Lung (tissue), 12 donors: Measurements from ENCODE around the gene GLYATL3. TPM values are rescaled to one million over a fixed set of nuclear protein-coding genes. Genes with fewer than 3 reads are reported as not detected.
"Not testable (repeated sequence)": the region's sequence is repeated elsewhere in the genome, so short reads cannot be mapped to it uniquely, and the experiment has no call there.

Source experiments
- ATAC-seq: fragments of 200-7000 bp; cut with Tn5 transposase; one replicate; pipeline ENCODE4 v1.9.1; 2020; ENCODE audit warnings: moderate number of reproducible peaks; ENCODE audit not compliant: insufficient read depth, low FRiP score
- DNase-seq, 3 donors: peaks; one replicate each; pipeline ENCODE4 v3.0.0-alpha.2; 2013 to 2017
- H3K27ac ChIP-seq, 2 donors: one replicate each; pipeline ENCODE4 v1.5.1; 2013; ENCODE audit warnings: mild to moderate bottlenecking in 2 of 2, moderate library complexity in 2 of 2, control low read depth in 1 of 2, inconsistent platforms in 1 of 2, low read depth in 1 of 2, low read length in 1 of 2
- H3K27me3 ChIP-seq, 3 donors: one replicate each; pipeline ENCODE4 v1.5.1; 2013; ENCODE audit warnings: low read length in 2 of 3; ENCODE audit not compliant: control insufficient read depth in 3 of 3, insufficient read depth in 3 of 3
- H3K36me3 ChIP-seq, 4 donors: one replicate each; pipeline ENCODE4 v1.5.1; 2013; ENCODE audit warnings: low read length in 4 of 4, mild to moderate bottlenecking in 1 of 4, moderate library complexity in 1 of 4; ENCODE audit not compliant: control insufficient read depth in 4 of 4, insufficient read depth in 4 of 4
- H3K4me1 ChIP-seq, 5 donors: one replicate each; pipeline ENCODE4 v1.5.1; 2013; ENCODE audit warnings: low read length in 5 of 5, mild to moderate bottlenecking in 2 of 5, moderate library complexity in 1 of 5; ENCODE audit not compliant: control insufficient read depth in 5 of 5, insufficient read depth in 5 of 5
- H3K4me3 ChIP-seq: one replicate; pipeline ENCODE4 v1.5.1; 2013; ENCODE audit warnings: mild to moderate bottlenecking, control low read depth, moderate library complexity
- H3K9ac ChIP-seq, 2 donors: one replicate each; pipeline ENCODE4 v1.5.1; 2013; ENCODE audit warnings: low read length in 2 of 2, control low read depth in 1 of 2; ENCODE audit not compliant: insufficient read depth in 1 of 2
- H3K9me3 ChIP-seq, 4 donors: one replicate each; pipeline ENCODE4 v1.5.1; 2013; ENCODE audit warnings: low read length in 3 of 4, mild to moderate bottlenecking in 1 of 4, moderate library complexity in 1 of 4; ENCODE audit not compliant: control insufficient read depth in 4 of 4, insufficient read depth in 3 of 4
- WGBS, 2 donors: extraction: QIAGEN DNeasy Blood & Tissue Kit; methylation state at CpG; one replicate each; pipeline ENCODE4 v1.1.7; 2013; 5-methylcytosine and 5-hydroxymethylcytosine counted together
- polyA plus RNA-seq, 2 donors: library from polyadenylated mRNA; stranded (reverse); fragments of 200-250 nt; gene quantifications; one replicate each; pipeline ENCODE4 v1.2.1, GENCODE V29; 2013
- total RNA-seq, 2 donors: library from RNA; depleted of rRNA in 1 of 2; stranded (reverse); fragments of >200 nt in 1 of 2; gene quantifications; one replicate each; pipeline ENCODE4 v1.2.1, GENCODE V29; 2014 to 2021
- TF ChIP-seq, protein P1 (sequence below): IDR thresholded peaks from 2 replicates; pipeline ENCODE4 v1.5.1; 2012; ENCODE audit warnings: mild to moderate bottlenecking; ENCODE audit errors: control extremely low read depth, extremely low read depth
- donor health status: control.
- donor health status: control.
- donor health status: Bipolar disorder and iron deficiency.
- donor health status: healthy.
- donor health status: DM: yes; HTN: yes; CAD: no.

Gene GLYATL3
- total and polyA plus RNA-seq, 4 donors: not detected

GRCh38 chr6:49468042-49468441, 31.7 kb upstream of the GLYATL3 start:
- TF ChIP-seq, protein P1, sequence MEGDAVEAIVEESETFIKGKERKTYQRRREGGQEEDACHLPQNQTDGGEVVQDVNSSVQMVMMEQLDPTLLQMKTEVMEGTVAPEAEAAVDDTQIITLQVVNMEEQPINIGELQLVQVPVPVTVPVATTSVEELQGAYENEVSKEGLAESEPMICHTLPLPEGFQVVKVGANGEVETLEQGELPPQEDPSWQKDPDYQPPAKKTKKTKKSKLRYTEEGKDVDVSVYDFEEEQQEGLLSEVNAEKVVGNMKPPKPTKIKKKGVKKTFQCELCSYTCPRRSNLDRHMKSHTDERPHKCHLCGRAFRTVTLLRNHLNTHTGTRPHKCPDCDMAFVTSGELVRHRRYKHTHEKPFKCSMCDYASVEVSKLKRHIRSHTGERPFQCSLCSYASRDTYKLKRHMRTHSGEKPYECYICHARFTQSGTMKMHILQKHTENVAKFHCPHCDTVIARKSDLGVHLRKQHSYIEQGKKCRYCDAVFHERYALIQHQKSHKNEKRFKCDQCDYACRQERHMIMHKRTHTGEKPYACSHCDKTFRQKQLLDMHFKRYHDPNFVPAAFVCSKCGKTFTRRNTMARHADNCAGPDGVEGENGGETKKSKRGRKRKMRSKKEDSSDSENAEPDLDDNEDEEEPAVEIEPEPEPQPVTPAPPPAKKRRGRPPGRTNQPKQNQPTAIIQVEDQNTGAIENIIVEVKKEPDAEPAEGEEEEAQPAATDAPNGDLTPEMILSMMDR: no peak
- WGBS, 2 donors: 95 to 96% methylated on average over 9 of the region's 9 CpGs
- Histone ChIP-seq H3K4me1 (peaks cover 0 to 5% (median 1%) of the 10 kb centered on the region in 5 donors), H3K9ac (no peak overlapping the region), H3K27ac (no peak overlapping the region), H3K36me3 (peaks cover 0 to 8% (median 3%) of the 10 kb centered on the region in 4 donors), H3K9me3 (no peaks in the 10 kb centered on the region), H3K27me3 (no peaks in the 10 kb centered on the region), H3K4me3 (no peak overlapping the region)
- no peak for DNase-seq
- ATAC-seq: no peak

- WGBS, 2 donors: 88 to 100% methylated on average over 2 of the region's 2 CpGs
- not testable (repeated sequence) for H3K9me3 ChIP-seq, H3K36me3 ChIP-seq, ATAC-seq, H3K4me1 ChIP-seq, H3K9ac ChIP-seq, H3K27me3 ChIP-seq, DNase-seq, H3K4me3 ChIP-seq, H3K27ac ChIP-seq
Observed at GRCh38 chr6:49476564-49476963, 23.2 kb upstream of the GLYATL3 start.

GRCh38 chr6:49479308-49479970, 20.3 kb upstream of the GLYATL3 start:
- TF ChIP-seq, protein P1: no peak
- H3K4me3 ChIP-seq: no peak overlapping the region
- peaks cover 0 to 3% (median 0%) of the 10 kb centered on the region in 4 donors for H3K36me3 ChIP-seq
- no peak overlapping the region for H3K27ac ChIP-seq
- H3K27me3 ChIP-seq: no peaks in the 10 kb centered on the region
- WGBS, 2 donors: 91 to 98% methylated on average over 3 of the region's 3 CpGs
- H3K9ac ChIP-seq: no peak overlapping the region
- no peaks in the 10 kb centered on the region for H3K4me1 ChIP-seq
- H3K9me3 ChIP-seq: no peaks in the 10 kb centered on the region
- DNase-seq (no peak), ATAC-seq (no peak)

GRCh38 chr6:49481846-49482245, 17.9 kb upstream of the GLYATL3 start:
- H3K27ac ChIP-seq, ATAC-seq, H3K4me1 ChIP-seq, H3K36me3 ChIP-seq, DNase-seq, H3K4me3 ChIP-seq, H3K27me3 ChIP-seq, H3K9ac ChIP-seq, H3K9me3 ChIP-seq: not testable (repeated sequence)
- 99 to 100% methylated on average over 14 to 22 of the region's 22 CpGs for WGBS, 2 donors

- not testable (repeated sequence) for ATAC-seq, H3K4me1 ChIP-seq, H3K36me3 ChIP-seq, H3K9me3 ChIP-seq, H3K27ac ChIP-seq, DNase-seq, H3K4me3 ChIP-seq, H3K27me3 ChIP-seq, H3K9ac ChIP-seq
- WGBS, 2 donors: 92 to 95% methylated on average over 14 of the region's 14 CpGs
Observed at GRCh38 chr6:49483380-49483779, 16.3 kb upstream of the GLYATL3 start.
